OCI-LY1 (cell line): ENCODE measurements around the gene MRPL19.

Experiments used
- H2AFZ ChIP-seq: fragments of 200-600 bp; sonication (generic), shearing (Covaris generic); 2 replicates; pipeline ENCODE4 v1.6.0; 2014; ENCODE audit warnings: antibody characterized with exemption, mild to moderate bottlenecking, low read length
- H3F3A ChIP-seq: fragments of 200-600 bp; sonication (generic), shearing (Covaris generic); 2 replicates; pipeline ENCODE4 v1.6.0; 2014; ENCODE audit warnings: mild to moderate bottlenecking, antibody characterized with exemption, low read length, moderate library complexity; ENCODE audit not compliant: insufficient read depth
- H3K27ac ChIP-seq: fragments of 200-600 bp; sonication (generic); 2 replicates; pipeline ENCODE4 v1.5.1; 2014; ENCODE audit warnings: low read length, mixed run types, mild to moderate bottlenecking, low read depth; ENCODE audit not compliant: poor library complexity, severe bottlenecking
- H3K27me3 ChIP-seq: fragments of 200-600 bp; sonication (generic); 2 replicates; pipeline ENCODE4 v1.6.0; 2014; ENCODE audit warnings: antibody characterized with exemption, mild to moderate bottlenecking, low read length, moderate library complexity; ENCODE audit not compliant: insufficient read depth
- H3K36me3 ChIP-seq: fragments of 200-600 bp; sonication (generic); 2 replicates; pipeline ENCODE4 v1.6.1; 2014; ENCODE audit warnings: mild to moderate bottlenecking, antibody characterized with exemption, low read length, moderate library complexity, mixed read lengths; ENCODE audit not compliant: insufficient read depth
- H3K4me1 ChIP-seq: fragments of 200-600 bp; sonication (generic); 2 replicates; pipeline ENCODE4 v1.5.1; 2014; ENCODE audit warnings: mild to moderate bottlenecking, low read length, moderate library complexity; ENCODE audit not compliant: insufficient read depth, severe bottlenecking
- H3K4me2 ChIP-seq: fragments of 200-600 bp; sonication (generic), shearing (Covaris generic); 2 replicates; pipeline ENCODE4 v1.6.1; 2014; ENCODE audit warnings: low read length
- H3K4me3 ChIP-seq: fragments of 200-600 bp; sonication (generic); 2 replicates; pipeline ENCODE4 v1.5.1; 2014; ENCODE audit warnings: low read length, low read depth, mild to moderate bottlenecking, mixed read lengths; ENCODE audit not compliant: poor library complexity, severe bottlenecking
- H3K79me2 ChIP-seq: fragments of 200-600 bp; shearing (Covaris generic); 2 replicates; pipeline ENCODE4 v1.6.1; 2016; ENCODE audit warnings: mixed run types, low read length, mixed read lengths; ENCODE audit not compliant: insufficient read depth
- H3K9ac ChIP-seq: fragments of 200-600 bp; sonication (generic), shearing (Covaris generic); 2 replicates; pipeline ENCODE4 v1.6.1; 2014; ENCODE audit warnings: mild to moderate bottlenecking, low read length, mixed read lengths
- H3K9me2 ChIP-seq: fragments of 200-600 bp; sonication (generic), shearing (Covaris generic); 2 replicates; pipeline ENCODE4 v1.6.1; 2014; ENCODE audit warnings: low read depth, mild to moderate bottlenecking, low read length, mixed read lengths
- H3K9me3 ChIP-seq: fragments of 200-600 bp; shearing (Covaris generic); 2 replicates; pipeline ENCODE4 v1.6.1; 2014; ENCODE audit warnings: low read length, mixed read lengths
- H4K20me1 ChIP-seq: fragments of 200-600 bp; sonication (generic), shearing (Covaris generic); 2 replicates; pipeline ENCODE4 v1.6.0; 2016; ENCODE audit warnings: mild to moderate bottlenecking, low read length; ENCODE audit not compliant: insufficient read depth
- EZH2 ChIP-seq: fragments of 200-600 bp; sonication (generic), shearing (Covaris generic); IDR thresholded peaks from 2 replicates; pipeline ENCODE4 v1.8.0; 2017; ENCODE audit warnings: borderline replicate concordance, mixed run types, mild to moderate bottlenecking, antibody characterized with exemption, low read length, moderate library complexity, mixed read lengths
- TF ChIP-seq, protein P1 (sequence below): fragments of 200-600 bp; sonication (generic), shearing (Covaris generic); IDR thresholded peaks from 2 replicates; pipeline ENCODE4 v1.5.1; 2017; ENCODE audit warnings: mild to moderate bottlenecking, antibody characterized with exemption, low read length, moderate library complexity, mixed read lengths

The MRPL19 gene

DNA sequence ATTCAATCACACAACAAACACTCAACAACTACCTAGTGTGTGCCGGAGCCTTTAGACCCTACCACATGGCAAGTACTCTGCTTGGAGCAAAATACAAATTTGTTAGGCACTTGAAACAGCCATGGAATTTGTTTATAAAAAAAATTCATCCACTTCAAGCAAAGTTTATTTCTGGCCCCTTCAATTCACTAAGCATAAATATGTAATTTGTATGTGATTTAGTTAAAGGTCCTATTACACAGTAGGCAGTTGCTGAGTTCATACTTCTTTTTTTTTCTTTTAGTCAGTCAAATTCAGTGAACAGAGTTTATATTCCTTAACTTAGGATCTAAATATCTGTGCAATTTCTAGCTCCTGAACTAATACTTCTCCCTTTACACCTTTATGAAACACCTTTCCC, 41.6 kb downstream of the MRPL19 start:
- no peak overlapping the region for H3K4me2 ChIP-seq
- no peak overlapping the region for H3K9ac ChIP-seq
- H2AFZ ChIP-seq, result no peak overlapping the region
- no peak for TF ChIP-seq EZH2
- TF ChIP-seq, protein P1, sequence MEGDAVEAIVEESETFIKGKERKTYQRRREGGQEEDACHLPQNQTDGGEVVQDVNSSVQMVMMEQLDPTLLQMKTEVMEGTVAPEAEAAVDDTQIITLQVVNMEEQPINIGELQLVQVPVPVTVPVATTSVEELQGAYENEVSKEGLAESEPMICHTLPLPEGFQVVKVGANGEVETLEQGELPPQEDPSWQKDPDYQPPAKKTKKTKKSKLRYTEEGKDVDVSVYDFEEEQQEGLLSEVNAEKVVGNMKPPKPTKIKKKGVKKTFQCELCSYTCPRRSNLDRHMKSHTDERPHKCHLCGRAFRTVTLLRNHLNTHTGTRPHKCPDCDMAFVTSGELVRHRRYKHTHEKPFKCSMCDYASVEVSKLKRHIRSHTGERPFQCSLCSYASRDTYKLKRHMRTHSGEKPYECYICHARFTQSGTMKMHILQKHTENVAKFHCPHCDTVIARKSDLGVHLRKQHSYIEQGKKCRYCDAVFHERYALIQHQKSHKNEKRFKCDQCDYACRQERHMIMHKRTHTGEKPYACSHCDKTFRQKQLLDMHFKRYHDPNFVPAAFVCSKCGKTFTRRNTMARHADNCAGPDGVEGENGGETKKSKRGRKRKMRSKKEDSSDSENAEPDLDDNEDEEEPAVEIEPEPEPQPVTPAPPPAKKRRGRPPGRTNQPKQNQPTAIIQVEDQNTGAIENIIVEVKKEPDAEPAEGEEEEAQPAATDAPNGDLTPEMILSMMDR, result no peak
- H3K4me1 ChIP-seq, result no peaks in the 10 kb centered on the region
- H3F3A ChIP-seq, result no peaks in the 10 kb centered on the region
- peaks cover 78% of the 10 kb centered on the region for H3K36me3 ChIP-seq
- H3K27me3 ChIP-seq, result no peaks in the 10 kb centered on the region
- H3K27ac ChIP-seq, result no peak overlapping the region
- H4K20me1 ChIP-seq, result no peaks in the 10 kb centered on the region
- no peaks in the 10 kb centered on the region for H3K9me2 ChIP-seq
- no peaks in the 10 kb centered on the region for H3K9me3 ChIP-seq
- H3K79me2 ChIP-seq, result no peaks in the 10 kb centered on the region
- no peak overlapping the region for H3K4me3 ChIP-seq

DNA sequence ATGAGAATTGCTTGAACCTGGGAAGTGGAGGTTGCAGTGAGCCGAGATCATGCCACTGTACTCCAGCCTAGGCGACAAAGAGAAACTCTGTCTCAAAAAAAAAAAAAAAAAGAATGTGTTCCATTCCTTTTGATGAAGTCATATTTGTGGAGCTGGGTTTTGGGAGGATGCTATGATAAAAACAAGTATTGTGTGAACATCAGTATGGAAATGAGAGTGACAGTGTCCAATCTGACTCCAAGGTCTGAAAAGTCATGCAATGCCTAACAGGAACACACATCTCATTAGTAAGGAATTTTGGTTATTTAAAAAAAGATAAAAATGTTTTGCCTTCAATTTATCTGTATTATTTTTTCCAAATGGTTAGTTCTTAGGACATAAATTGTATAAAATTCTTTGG, 52.3 kb downstream of the MRPL19 start:
- H4K20me1 ChIP-seq, result no peaks in the 10 kb centered on the region
- H3K27ac ChIP-seq, result no peak overlapping the region
- no peaks in the 10 kb centered on the region for H3K9me3 ChIP-seq
- no peaks in the 10 kb centered on the region for H3K4me1 ChIP-seq
- peaks cover 78% of the 10 kb centered on the region for H3K36me3 ChIP-seq
- H3K9me2 ChIP-seq, result no peaks in the 10 kb centered on the region
- no peak overlapping the region for H3K9ac ChIP-seq
- no peak overlapping the region for H2AFZ ChIP-seq
- H3K4me3 ChIP-seq, result no peak overlapping the region
- no peaks in the 10 kb centered on the region for H3K79me2 ChIP-seq
- H3K27me3 ChIP-seq, result no peaks in the 10 kb centered on the region
- no peaks in the 10 kb centered on the region for H3F3A ChIP-seq
- no peak overlapping the region for H3K4me2 ChIP-seq
- no peak for TF ChIP-seq EZH2
- TF ChIP-seq, protein P1, result no peak

DNA sequence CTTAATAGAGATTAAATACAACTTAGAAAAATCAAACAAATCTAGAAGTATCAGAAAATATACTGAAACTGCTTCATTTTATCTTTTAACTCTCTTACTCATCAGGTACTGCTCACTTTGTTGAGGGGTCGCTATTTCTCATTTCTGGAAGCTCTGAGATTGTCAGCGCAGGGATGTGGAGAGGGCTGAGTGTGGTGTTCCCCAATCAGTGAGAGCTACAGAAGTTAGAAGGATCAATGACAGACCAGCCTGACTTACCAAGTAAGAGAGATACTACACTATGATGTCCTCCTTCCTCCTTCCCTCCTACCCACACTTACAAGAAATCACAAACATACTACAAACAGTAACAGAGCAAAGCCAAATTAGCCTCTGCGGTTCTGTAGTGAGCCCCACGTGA, 56.0 kb downstream of the MRPL19 start:
- H3K4me2 ChIP-seq, result no peak overlapping the region
- no peak overlapping the region for H3K9ac ChIP-seq
- no peak overlapping the region for H3K4me3 ChIP-seq
- H3F3A ChIP-seq, result no peaks in the 10 kb centered on the region
- peaks cover 81% of the 10 kb centered on the region for H3K36me3 ChIP-seq
- TF ChIP-seq, protein P1, result no peak
- TF ChIP-seq EZH2, result no peak
- no peaks in the 10 kb centered on the region for H3K79me2 ChIP-seq
- no peaks in the 10 kb centered on the region for H3K9me2 ChIP-seq
- H3K4me1 ChIP-seq, result no peaks in the 10 kb centered on the region
- H3K9me3 ChIP-seq, result no peaks in the 10 kb centered on the region
- no peak overlapping the region for H3K27ac ChIP-seq
- H3K27me3 ChIP-seq, result no peaks in the 10 kb centered on the region
- H4K20me1 ChIP-seq, result no peaks in the 10 kb centered on the region
- H2AFZ ChIP-seq, result no peak overlapping the region
